IMR-90 (cell line): ENCODE data around the gene THADA. TPM values are rescaled to one million over a fixed set of nuclear protein-coding genes. Genes with fewer than 3 reads are reported as not detected.

Experiments
- ATAC-seq: fragments of 200-7000 bp; cut with Tn5 transposase; 2 replicates; pipeline ENCODE4 v1.9.1; 2020; ENCODE audit warnings: low read depth, mild to moderate bottlenecking, moderate library complexity
- BruUV-seq: library from RNA; stranded (reverse); fragments of 400-500 nt; replicated peaks from 2 replicates; lab custom pipeline; 2021; lab: Mats Ljungman, UMichigan
- CTCF ChIA-PET: fragments of 300-600 bp; formaldehyde crosslinking; extraction: SDS; loops from one replicate; lab custom pipeline; 2021; ENCODE audit warnings: antibody characterized with exemption; lab: Yijun Ruan, JAX
- POLR2A ChIA-PET: fragments of 300-600 bp; sonication (Branson Sonifier 250); formaldehyde crosslinking; loops from one replicate; lab custom pipeline; 2022; ENCODE audit warnings: antibody characterized with exemption; ENCODE audit not compliant: unreplicated experiment; lab: Charles Lee
- DNase-seq: peaks from one replicate; pipeline ENCODE4 v3.0.0; 2013
- H2AFZ ChIP-seq: replicated peaks from 2 replicates; pipeline ENCODE3; 2013; ENCODE audit warnings: low read length, mild to moderate bottlenecking; ENCODE audit not compliant: poor library complexity
- H2AK5ac ChIP-seq: 2 replicates; pipeline ENCODE4 v1.6.1; 2013; ENCODE audit warnings: low read depth, low read length, inconsistent platforms
- H2AK9ac ChIP-seq: replicated peaks from 2 replicates; pipeline ENCODE3; 2013; ENCODE audit warnings: mild to moderate bottlenecking, low read depth, low read length, moderate library complexity; ENCODE audit not compliant: poor library complexity
- H2BK120ac ChIP-seq: 2 replicates; pipeline ENCODE4 v1.6.1; 2013; ENCODE audit warnings: low read depth, low read length, inconsistent platforms
- H2BK15ac ChIP-seq: 3 replicates; pipeline ENCODE4 v1.6.1; 2013; ENCODE audit warnings: low read depth, low read length, inconsistent platforms
- H2BK20ac ChIP-seq: 2 replicates; pipeline ENCODE4 v1.6.1; 2013; ENCODE audit warnings: low read depth, mild to moderate bottlenecking, inconsistent platforms, low read length, moderate library complexity
- H2BK5ac ChIP-seq: 2 replicates; pipeline ENCODE4 v1.6.1; 2013; ENCODE audit warnings: mild to moderate bottlenecking, low read depth, low read length, inconsistent platforms; ENCODE audit not compliant: poor library complexity, severe bottlenecking
- H3K14ac ChIP-seq: replicated peaks from 2 replicates; pipeline ENCODE4 v1.6.1; 2013; ENCODE audit warnings: low read depth, low read length, inconsistent platforms
- H3K18ac ChIP-seq: 2 replicates; pipeline ENCODE4 v1.6.1; 2013; ENCODE audit warnings: low read depth, low read length, control low read depth
- H3K23ac ChIP-seq: 2 replicates; pipeline ENCODE4 v1.6.1; 2013; ENCODE audit warnings: low read depth, low read length, inconsistent platforms
- H3K27ac ChIP-seq: 2 replicates; pipeline ENCODE4 v1.5.1; 2013; ENCODE audit warnings: mild to moderate bottlenecking, control low read depth, low read length; ENCODE audit not compliant: insufficient read depth
- H3K27me3 ChIP-seq: 2 replicates; pipeline ENCODE4 v1.6.1; 2013; ENCODE audit warnings: low read length; ENCODE audit not compliant: control insufficient read depth, insufficient read depth
- H3K36me3 ChIP-seq: 2 replicates; pipeline ENCODE4 v1.6.1; 2013; ENCODE audit warnings: low read length, mixed read lengths; ENCODE audit not compliant: control insufficient read depth, insufficient read depth
- H3K4ac ChIP-seq: 2 replicates; pipeline ENCODE4 v1.6.1; 2013; ENCODE audit warnings: low read depth, low read length, inconsistent platforms
- H3K4me1 ChIP-seq: 2 replicates; pipeline ENCODE4 v1.6.1; 2013; ENCODE audit warnings: low read length, mixed read lengths; ENCODE audit not compliant: control insufficient read depth, insufficient read depth
- H3K4me2 ChIP-seq: 2 replicates; pipeline ENCODE4 v1.6.1; 2013; ENCODE audit warnings: low read depth, mild to moderate bottlenecking, control low read depth, low read length, moderate library complexity
- H3K4me3 ChIP-seq: 2 replicates; pipeline ENCODE4 v1.5.1; 2013; ENCODE audit warnings: low read depth, mild to moderate bottlenecking, control low read depth, low read length, moderate library complexity; ENCODE audit not compliant: insufficient read depth
- H3K56ac ChIP-seq: 2 replicates; pipeline ENCODE4 v1.6.1; 2013; ENCODE audit warnings: low read length, inconsistent platforms; ENCODE audit not compliant: insufficient read depth; ENCODE audit errors: extremely low read depth
- H3K79me1 ChIP-seq, 2 experiments: 2 replicates each; pipeline ENCODE4 v1.6.1; 2013; ENCODE audit warnings: low read length in 2 of 2, inconsistent platforms in 1 of 2, low read depth in 1 of 2
- H3K9ac ChIP-seq: 2 replicates; pipeline ENCODE4 v1.6.1; 2013; ENCODE audit warnings: low read depth, low read length, control low read depth
- H3K9me1 ChIP-seq: 2 replicates; pipeline ENCODE4 v1.6.1; 2013; ENCODE audit warnings: low read length, inconsistent platforms; ENCODE audit not compliant: insufficient read depth
- H3K9me3 ChIP-seq: 2 replicates; pipeline ENCODE4 v1.6.1; 2013; ENCODE audit warnings: low read length; ENCODE audit not compliant: control insufficient read depth, insufficient read depth
- H4K20me1 ChIP-seq: 2 replicates; pipeline ENCODE4 v1.6.1; 2013; ENCODE audit warnings: low read length, inconsistent platforms; ENCODE audit not compliant: insufficient read depth
- H4K5ac ChIP-seq: 2 replicates; pipeline ENCODE4 v1.6.1; 2013; ENCODE audit warnings: mild to moderate bottlenecking, low read depth, low read length, control low read depth
- H4K8ac ChIP-seq, 2 experiments: 2 replicates each; pipeline ENCODE4 v1.6.1; 2013; ENCODE audit warnings: low read depth in 2 of 2, low read length in 2 of 2, control low read depth in 1 of 2, inconsistent platforms in 1 of 2
- H4K91ac ChIP-seq: 2 replicates; pipeline ENCODE4 v1.6.1; 2013; ENCODE audit warnings: low read depth, low read length, inconsistent platforms; ENCODE audit not compliant: insufficient read depth
- BHLHE40 ChIP-seq: fragments of 150-350 bp; IDR thresholded peaks from 2 replicates; pipeline ENCODE4 v1.6.1; 2016; ENCODE audit warnings: mild to moderate bottlenecking, low read depth, low read length
- CEBPB ChIP-seq: IDR thresholded peaks from 2 replicates; pipeline ENCODE4 v1.6.1; 2012; ENCODE audit warnings: low read depth, low read length, improper control_type of control experiment
- CHD1 ChIP-seq: IDR thresholded peaks from 2 replicates; pipeline ENCODE4 v1.6.1; 2012; ENCODE audit warnings: low read depth, low read length, improper control_type of control experiment
- ELK1 ChIP-seq: fragments of 150-350 bp; IDR thresholded peaks from 2 replicates; pipeline ENCODE4 v1.6.1; 2016; ENCODE audit warnings: low read depth, mild to moderate bottlenecking, low read length, moderate library complexity, borderline replicate concordance
- FOS ChIP-seq: fragments of 150-350 bp; IDR thresholded peaks from 2 replicates; pipeline ENCODE4 v1.6.1; 2016; ENCODE audit warnings: low read depth, low read length
- MAZ ChIP-seq: IDR thresholded peaks from 2 replicates; pipeline ENCODE4 v1.6.1; 2012; ENCODE audit warnings: low read depth, mild to moderate bottlenecking, low read length, improper control_type of control experiment, moderate library complexity, borderline replicate concordance
- MXI1 ChIP-seq: IDR thresholded peaks from 2 replicates; pipeline ENCODE4 v1.6.1; 2012; ENCODE audit warnings: low read depth, mild to moderate bottlenecking, low read length, moderate library complexity, borderline replicate concordance
- NFE2L2 ChIP-seq: fragments of 150-350 bp; IDR thresholded peaks from 2 replicates; pipeline ENCODE4 v1.6.1; 2016; ENCODE audit warnings: low read depth, mild to moderate bottlenecking, low read length
- POLR2A ChIP-seq: IDR thresholded peaks from 2 replicates; pipeline ENCODE4 v1.6.1; 2012; ENCODE audit warnings: mild to moderate bottlenecking, low read depth, low read length
- RAD21 ChIP-seq: IDR thresholded peaks from 2 replicates; pipeline ENCODE4 v1.6.1; 2012; ENCODE audit warnings: low read length, improper control_type of control experiment
- RCOR1 ChIP-seq: IDR thresholded peaks from 2 replicates; pipeline ENCODE4 v1.6.1; 2012; ENCODE audit warnings: mild to moderate bottlenecking, low read length, improper control_type of control experiment; ENCODE audit not compliant: insufficient replicate concordance
- RFX5 ChIP-seq: IDR thresholded peaks from 2 replicates; pipeline ENCODE4 v1.8.0; 2012; ENCODE audit warnings: low read depth, mild to moderate bottlenecking, low read length, moderate library complexity
- SMC3 ChIP-seq: fragments of 150-350 bp; IDR thresholded peaks from 2 replicates; pipeline ENCODE4 v1.6.1; 2016; ENCODE audit warnings: low read depth, mild to moderate bottlenecking, antibody characterized with exemption, low read length, moderate library complexity
- USF2 ChIP-seq: fragments of 150-350 bp; IDR thresholded peaks from 2 replicates; pipeline ENCODE4 v1.6.1; 2017; ENCODE audit warnings: mild to moderate bottlenecking, antibody characterized with exemption, low read length, low read depth
- WGBS, 2 experiments: methylation state at CpG; one replicate each; pipeline versions ENCODE4 v1.1.5 to v1.1.7; 2013; ENCODE audit warnings: missing lambda C conversion rate in 2 of 2; ENCODE audit not compliant: insufficient read length in 1 of 2; ENCODE audit errors: extremely low coverage in 2 of 2; 5-methylcytosine and 5-hydroxymethylcytosine counted together
- dilution Hi-C: fragments of 300-500 bp; cut with HindIII; formaldehyde crosslinking; loops from one replicate; pipeline ENCODE4 v1.14.3; 2018; ENCODE audit warnings: low sequenced_read_pairs; ENCODE audit not compliant: unreplicated experiment
- in situ Hi-C: fragments of 300-500 bp; cut with MboI; formaldehyde crosslinking; loops from 3 replicates; pipeline ENCODE4 v1.14.3; 2019; ENCODE audit warnings: low sequenced_read_pairs, inconsistent platforms, mixed read lengths
- intact Hi-C: fragments of 100-400 bp; cut with micrococcal nuclease; formaldehyde crosslinking; loops from 2 replicates; pipeline ENCODE4 v1.10.0; 2022
- polyA plus RNA-seq, 3 experiments: library from polyadenylated mRNA; depleted of rRNA; stranded (reverse); fragments of >200 nt; gene quantifications; 2 replicates each; pipeline ENCODE4 v1.2.3, GENCODE V29; 2012; ENCODE audit warnings: low replicate concordance in 1 of 3
- total RNA-seq: library from RNA; depleted of rRNA; stranded (reverse); fragments of >200 nt; gene quantifications from 2 replicates; pipeline ENCODE4 v1.2.3, GENCODE V29; 2012
- TF ChIP-seq, protein P1 (sequence below): conservative IDR thresholded peaks from 2 replicates; pipeline ENCODE4 v1.5.1; 2012; ENCODE audit warnings: mild to moderate bottlenecking, low read depth, low read length, improper control_type of control experiment

Gene THADA
- total and polyA plus RNA-seq, 2 of the 4 experiments (the other 2 are of a cell fraction): 10.5 to 21.3 TPM

GRCh38 chr2:43551990-43552389 lies 43.8 kb downstream of the THADA start:
- H2BK5ac ChIP-seq: no peak overlapping the region
- POLR2A ChIA-PET: no interaction called here
- H3K56ac ChIP-seq: no peak overlapping the region
- no peak overlapping the region for H2BK20ac ChIP-seq
- BruUV-seq: no TSS peak
- no peak overlapping the region for H2AK9ac ChIP-seq
- H3K4ac ChIP-seq: no peak overlapping the region
- peaks cover 5% of the 10 kb centered on the region for H3K36me3 ChIP-seq
- ATAC-seq: peak; percentile 61; the same call in 1 of the 2 replicates
- H3K9me3 ChIP-seq: no peaks in the 10 kb centered on the region
- H4K20me1 ChIP-seq: no peaks in the 10 kb centered on the region
- no peak overlapping the region for H3K18ac ChIP-seq
- H4K8ac ChIP-seq: no peak overlapping the region
- in situ Hi-C loops (loop anchor here (25.0 kb wide), 1 partner anchor 715 kb away; no protein-coding TSS in a partner anchor), intact Hi-C loops (no loop called here), dilution Hi-C loops (no loop called here)
- no peak overlapping the region for H3K23ac ChIP-seq
- H2BK15ac ChIP-seq: no peak overlapping the region
- no peak overlapping the region for H3K4me2 ChIP-seq
- H3K79me1 ChIP-seq: no peaks in the 10 kb centered on the region
- H4K5ac ChIP-seq: no peak overlapping the region
- 67% methylated on average over 1 of the region's 2 CpGs; no CpG with 5 or more reads in 1 of the 2 experiments for WGBS, 2 experiments
- H2AK5ac ChIP-seq: no peak overlapping the region
- H2BK120ac ChIP-seq: no peak overlapping the region
- no peaks in the 10 kb centered on the region; the same call in 1 of the 2 replicates for H3K9me1 ChIP-seq
- 0 out of 2 replicates have a peak, but pooled peaks cover 2% of the 10 kb centered on the region for H3K4me1 ChIP-seq
- H3K27ac ChIP-seq: no peak overlapping the region
- H3K14ac ChIP-seq: no peak overlapping the region
- CTCF ChIA-PET: interaction anchor here (0.7 kb wide), 1 partner anchor 801 kb away, joined by 3 read pairs; no protein-coding TSS in a partner anchor
- H3K4me3 ChIP-seq: no peak overlapping the region
- H4K91ac ChIP-seq: no peak overlapping the region
- H3K9ac ChIP-seq: no peak overlapping the region
- no peak overlapping the region for H2AFZ ChIP-seq
- TF ChIP-seq USF2: no peak
- no peak for TF ChIP-seq FOS
- no peak for TF ChIP-seq ELK1
- no peak for TF ChIP-seq MAZ
- TF ChIP-seq CHD1: no peak
- no peak for TF ChIP-seq RAD21
- TF ChIP-seq NFE2L2: no peak
- no peak for TF ChIP-seq MXI1
- no peak for TF ChIP-seq CEBPB
- TF ChIP-seq BHLHE40: no peak
- no peak for TF ChIP-seq RFX5
- TF ChIP-seq, protein P1, sequence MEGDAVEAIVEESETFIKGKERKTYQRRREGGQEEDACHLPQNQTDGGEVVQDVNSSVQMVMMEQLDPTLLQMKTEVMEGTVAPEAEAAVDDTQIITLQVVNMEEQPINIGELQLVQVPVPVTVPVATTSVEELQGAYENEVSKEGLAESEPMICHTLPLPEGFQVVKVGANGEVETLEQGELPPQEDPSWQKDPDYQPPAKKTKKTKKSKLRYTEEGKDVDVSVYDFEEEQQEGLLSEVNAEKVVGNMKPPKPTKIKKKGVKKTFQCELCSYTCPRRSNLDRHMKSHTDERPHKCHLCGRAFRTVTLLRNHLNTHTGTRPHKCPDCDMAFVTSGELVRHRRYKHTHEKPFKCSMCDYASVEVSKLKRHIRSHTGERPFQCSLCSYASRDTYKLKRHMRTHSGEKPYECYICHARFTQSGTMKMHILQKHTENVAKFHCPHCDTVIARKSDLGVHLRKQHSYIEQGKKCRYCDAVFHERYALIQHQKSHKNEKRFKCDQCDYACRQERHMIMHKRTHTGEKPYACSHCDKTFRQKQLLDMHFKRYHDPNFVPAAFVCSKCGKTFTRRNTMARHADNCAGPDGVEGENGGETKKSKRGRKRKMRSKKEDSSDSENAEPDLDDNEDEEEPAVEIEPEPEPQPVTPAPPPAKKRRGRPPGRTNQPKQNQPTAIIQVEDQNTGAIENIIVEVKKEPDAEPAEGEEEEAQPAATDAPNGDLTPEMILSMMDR: no peak
- no peak for TF ChIP-seq POLR2A
- TF ChIP-seq RCOR1: no peak
- no peak for TF ChIP-seq SMC3
- H3K27me3 ChIP-seq: no peaks in the 10 kb centered on the region
- peak; percentile 14 for DNase-seq
